Mesendoderm (in vitro differentiated cells): Measurements from ENCODE around the gene TEX264.
A peak's percentile ranks its signal among the peaks of the same experiment; 100 is the strongest.

Experiments used
- DNase-seq: peaks from one replicate; pipeline ENCODE4 v3.0.0; 2013
- H2AK5ac ChIP-seq: 2 replicates; pipeline ENCODE4 v1.6.1; 2013; ENCODE audit warnings: low read length, inconsistent platforms
- H2BK120ac ChIP-seq: 2 replicates; pipeline ENCODE4 v1.6.1; 2013; ENCODE audit warnings: low read depth, mild to moderate bottlenecking, low read length, moderate library complexity, mixed read lengths
- H2BK15ac ChIP-seq: replicated peaks from 2 replicates; pipeline ENCODE4 v1.6.1; 2013; ENCODE audit warnings: low read depth, mild to moderate bottlenecking, moderate library complexity
- H2BK5ac ChIP-seq: 2 replicates; pipeline ENCODE4 v1.6.1; 2013; ENCODE audit warnings: low read length, inconsistent platforms
- H3K18ac ChIP-seq: 2 replicates; pipeline ENCODE4 v1.6.1; 2013; ENCODE audit warnings: mild to moderate bottlenecking, low read length, mixed read lengths
- H3K23ac ChIP-seq: one replicate; pipeline ENCODE4 v1.6.1; 2013; ENCODE audit warnings: low read length
- H3K27ac ChIP-seq: 2 replicates; pipeline ENCODE4 v1.5.1; 2013; ENCODE audit warnings: low read depth, mild to moderate bottlenecking, inconsistent platforms, low read length, moderate library complexity
- H3K27me3 ChIP-seq: 2 replicates; pipeline ENCODE4 v1.6.1; 2013; ENCODE audit warnings: low read length, control low read depth, mild to moderate bottlenecking, inconsistent platforms; ENCODE audit not compliant: insufficient read depth, poor library complexity
- H3K36me3 ChIP-seq: 2 replicates; pipeline ENCODE4 v1.6.1; 2013; ENCODE audit warnings: low read length, inconsistent platforms; ENCODE audit not compliant: control insufficient read depth, insufficient read depth
- H3K4ac ChIP-seq: one replicate; pipeline ENCODE4 v1.6.1; 2013; ENCODE audit warnings: low read depth, mild to moderate bottlenecking, low read length, moderate library complexity
- H3K4me1 ChIP-seq: 2 replicates; pipeline ENCODE4 v1.6.1; 2013; ENCODE audit warnings: low read depth, low read length, inconsistent platforms; ENCODE audit not compliant: control insufficient read depth
- H3K4me2 ChIP-seq: 2 replicates; pipeline ENCODE4 v1.6.1; 2013; ENCODE audit warnings: low read length
- H3K4me3 ChIP-seq: 2 replicates; pipeline ENCODE4 v1.5.1; 2013; ENCODE audit warnings: mild to moderate bottlenecking, low read length
- H3K56ac ChIP-seq: one replicate; pipeline ENCODE4 v1.6.1; 2013; ENCODE audit warnings: low read length
- H3K79me1 ChIP-seq: 2 replicates; pipeline ENCODE4 v1.6.1; 2013; ENCODE audit warnings: low read length, inconsistent platforms
- H3K79me2 ChIP-seq: 2 replicates; pipeline ENCODE4 v1.6.1; 2013; ENCODE audit warnings: mild to moderate bottlenecking, low read length; ENCODE audit not compliant: control insufficient read depth, insufficient read depth
- H3K9ac ChIP-seq: 2 replicates; pipeline ENCODE4 v1.6.1; 2013; ENCODE audit warnings: low read length, inconsistent platforms
- H4K5ac ChIP-seq: one replicate; pipeline ENCODE4 v1.6.1; 2013; ENCODE audit warnings: low read length
- H4K8ac ChIP-seq: one replicate; pipeline ENCODE4 v1.6.1; 2013; ENCODE audit warnings: low read depth, mild to moderate bottlenecking, control low read depth, low read length, moderate library complexity
- WGBS: extraction: QIAGEN DNeasy Blood & Tissue Kit; methylation state at CpG from one replicate; pipeline ENCODE4 v1.1.7; 2013; ENCODE audit warnings: low lambda C conversion rate, missing lambda C conversion rate; ENCODE audit not compliant: insufficient coverage; ENCODE audit errors: extremely low coverage; 5-methylcytosine and 5-hydroxymethylcytosine counted together

TEX264 gene

DNA sequence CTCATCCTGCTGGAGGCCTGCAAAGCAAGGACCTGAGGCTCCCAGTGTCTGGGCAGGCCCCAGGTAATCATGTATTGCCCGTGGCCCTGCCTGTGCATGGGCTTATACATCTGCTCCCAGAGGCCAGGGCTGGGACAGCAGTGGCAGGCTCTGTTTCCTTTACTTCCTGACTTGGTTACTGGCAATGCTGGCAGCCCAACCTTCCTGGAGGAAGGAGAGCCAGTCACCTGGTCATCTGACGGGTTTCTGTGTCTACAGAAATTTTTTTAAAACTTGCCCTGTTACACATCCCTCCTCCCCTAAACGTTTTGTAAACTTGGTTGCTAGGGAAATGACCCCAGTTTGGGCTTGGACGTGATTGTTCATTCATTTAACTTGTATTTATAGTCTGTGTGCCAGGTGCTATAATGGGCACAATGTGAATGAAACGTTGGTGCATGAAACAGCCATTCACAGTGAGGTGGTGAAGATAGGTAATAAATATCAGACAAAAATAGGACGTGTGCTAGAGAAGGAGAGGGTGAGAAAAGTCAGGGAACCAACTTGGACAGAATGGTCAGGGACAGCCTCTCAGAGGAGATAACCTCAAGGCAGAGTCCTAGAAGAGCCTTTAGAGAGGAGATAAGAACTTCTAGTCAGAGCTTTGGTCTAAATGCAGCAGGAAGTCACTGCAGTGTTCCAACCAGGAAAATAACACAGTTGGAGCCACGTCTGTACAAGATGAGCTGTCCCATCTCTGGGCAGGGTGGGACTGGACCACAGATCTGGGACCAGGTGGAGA lies 14.1 kb downstream of the TEX264 start:
- H3K27me3 ChIP-seq: no peaks in the 10 kb centered on the region
- no peak overlapping the region for H2BK15ac ChIP-seq
- DNase-seq: no peak
- H2BK5ac ChIP-seq: no peak overlapping the region
- H3K56ac ChIP-seq: no peak overlapping the region
- H3K27ac ChIP-seq: no peak overlapping the region
- no peak overlapping the region for H3K9ac ChIP-seq
- no peak overlapping the region for H3K4me3 ChIP-seq
- no peak overlapping the region for H2BK120ac ChIP-seq
- no peak overlapping the region for H3K18ac ChIP-seq
- H3K79me2 ChIP-seq: no peaks in the 10 kb centered on the region
- peaks cover 4% of the 10 kb centered on the region for H3K4me1 ChIP-seq
- H4K5ac ChIP-seq: no peak overlapping the region
- H2AK5ac ChIP-seq: no peak overlapping the region
- no peaks in the 10 kb centered on the region for H3K79me1 ChIP-seq
- no peak overlapping the region for H3K23ac ChIP-seq
- no peak overlapping the region for H3K4me2 ChIP-seq
- H4K8ac ChIP-seq: no peak overlapping the region
- no peaks in the 10 kb centered on the region for H3K36me3 ChIP-seq
- H3K4ac ChIP-seq: no peak overlapping the region
- WGBS: no CpG with 5 or more reads among the region's 7 CpGs

DNA sequence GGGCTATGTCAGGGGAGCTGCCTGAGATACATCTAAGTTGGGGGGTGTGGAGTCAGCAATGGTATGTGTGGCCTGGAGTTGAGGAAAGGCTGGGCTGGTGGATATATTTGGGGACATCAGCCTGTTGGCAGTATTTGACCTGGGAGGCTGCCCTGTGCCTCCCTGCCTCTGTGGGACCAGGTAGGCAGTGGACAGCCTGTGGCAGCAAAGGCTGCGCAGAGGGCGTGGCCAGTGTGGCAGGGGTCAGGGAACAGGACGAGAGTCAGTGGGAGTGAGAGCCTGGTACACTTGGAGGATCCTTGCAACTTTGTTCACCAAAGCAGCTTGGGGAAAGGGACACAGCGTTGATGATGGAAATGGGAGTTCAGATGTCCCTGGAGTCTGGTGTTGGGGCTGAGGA lies 15.0 kb downstream of the TEX264 start:
- Histone ChIP-seq H2AK5ac (no peak overlapping the region), H3K36me3 (no peaks in the 10 kb centered on the region), H3K4me2 (no peak overlapping the region), H4K5ac (no peak overlapping the region), H3K56ac (no peak overlapping the region), H3K4me3 (no peak overlapping the region), H2BK5ac (no peak overlapping the region), H3K18ac (no peak overlapping the region), H2BK15ac (no peak overlapping the region), H4K8ac (no peak overlapping the region), H3K9ac (no peak overlapping the region), H3K23ac (no peak overlapping the region), H2BK120ac (no peak overlapping the region), H3K4ac (no peak overlapping the region), H3K79me1 (no peaks in the 10 kb centered on the region), H3K27ac (no peak overlapping the region), H3K27me3 (no peaks in the 10 kb centered on the region), H3K79me2 (no peaks in the 10 kb centered on the region), H3K4me1 (peaks cover 4% of the 10 kb centered on the region)
- DNase-seq: no peak
- no CpG with 5 or more reads among the region's 4 CpGs for WGBS

DNA sequence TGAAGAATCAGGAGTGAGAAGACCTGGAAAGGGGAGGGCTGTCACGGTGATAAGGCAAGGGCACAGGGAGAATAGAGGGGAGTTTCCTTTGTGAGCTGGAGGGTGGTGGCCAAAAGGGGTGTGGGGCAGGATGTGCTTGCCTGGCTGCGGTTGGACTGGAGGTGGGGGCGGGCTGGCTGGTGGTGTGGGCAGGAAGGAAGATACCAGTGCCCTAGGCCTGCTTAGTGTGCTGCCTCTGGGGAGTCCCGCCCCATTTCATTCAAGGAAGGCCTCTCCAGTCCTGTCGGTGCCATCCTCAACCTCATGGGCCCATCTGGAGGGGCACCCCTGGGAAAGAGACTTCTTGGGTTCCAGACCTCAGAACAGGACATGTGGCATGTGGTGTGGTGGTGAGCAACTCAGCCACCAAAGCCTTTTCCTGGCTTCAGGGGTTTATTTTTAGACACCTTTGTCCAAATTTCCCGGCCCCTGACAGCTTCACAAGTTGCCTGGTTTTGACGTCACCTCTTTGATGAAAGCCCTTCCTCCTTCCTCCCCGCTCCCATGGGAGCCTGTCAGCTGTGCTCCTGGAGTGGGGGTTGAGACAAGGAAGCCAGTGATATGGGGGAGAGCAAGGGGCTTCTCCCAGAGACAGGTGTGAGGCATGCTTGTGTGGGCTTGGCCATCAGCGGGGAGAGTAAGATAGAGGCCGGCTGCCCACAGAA lies 15.6 kb downstream of the TEX264 start:
- Histone ChIP-seq H3K4me2 (no peak overlapping the region), H3K27ac (no peak overlapping the region), H3K79me1 (no peaks in the 10 kb centered on the region), H3K36me3 (no peaks in the 10 kb centered on the region), H3K18ac (no peak overlapping the region), H4K8ac (no peak overlapping the region), H4K5ac (no peak overlapping the region), H3K4ac (no peak overlapping the region), H2BK120ac (no peak overlapping the region), H3K56ac (no peak overlapping the region), H3K23ac (no peak overlapping the region), H3K4me3 (no peak overlapping the region), H3K27me3 (no peaks in the 10 kb centered on the region), H2BK15ac (no peak overlapping the region), H3K9ac (no peak overlapping the region), H2AK5ac (no peak overlapping the region), H3K79me2 (no peaks in the 10 kb centered on the region), H3K4me1 (peaks cover 3% of the 10 kb centered on the region), H2BK5ac (no peak overlapping the region)
- WGBS: no CpG with 5 or more reads among the region's 10 CpGs
- DNase-seq: peak; percentile 56

DNA sequence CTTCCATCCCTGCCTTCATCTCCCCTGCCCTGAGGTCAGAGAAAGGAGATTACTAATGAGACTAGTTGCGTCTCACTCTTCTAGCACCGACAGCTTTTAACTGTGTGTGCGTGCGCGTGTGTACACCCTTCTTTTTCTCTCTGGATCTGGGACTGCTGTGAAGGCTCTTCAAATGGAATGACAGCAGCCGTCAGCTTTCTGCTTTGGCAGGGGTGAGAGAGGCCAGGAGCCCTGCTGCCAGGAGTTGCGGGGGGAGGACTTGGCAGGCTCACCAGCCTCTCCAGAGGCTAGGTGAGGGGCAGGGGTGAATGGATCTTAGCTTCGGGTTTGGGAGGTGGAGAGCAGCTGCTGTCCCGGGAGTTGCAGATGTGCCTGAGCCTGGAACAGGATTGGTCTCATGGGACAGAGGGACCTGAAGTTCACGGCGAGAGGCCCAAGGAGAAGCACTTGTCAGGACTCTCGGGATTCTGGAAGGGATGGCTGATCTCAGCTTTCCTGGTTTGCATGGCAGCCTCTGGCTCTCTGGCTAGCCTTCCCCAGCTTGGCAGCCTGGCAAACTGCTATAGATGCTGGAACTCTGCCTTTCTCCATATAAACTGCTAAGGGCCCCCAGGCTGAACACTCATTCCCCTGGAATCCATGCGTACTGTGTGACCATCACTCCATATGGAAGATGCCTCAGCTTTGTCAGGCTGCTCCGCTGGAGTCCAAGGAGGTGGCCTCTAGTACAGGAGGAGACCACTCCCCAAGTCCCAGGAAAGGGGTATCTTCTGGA lies 16.6 kb downstream of the TEX264 start:
- no peaks in the 10 kb centered on the region for H3K79me2 ChIP-seq
- H3K4me1 ChIP-seq: no peaks in the 10 kb centered on the region
- H4K5ac ChIP-seq: no peak overlapping the region
- DNase-seq: no peak
- no peak overlapping the region for H3K4ac ChIP-seq
- H4K8ac ChIP-seq: no peak overlapping the region
- H3K4me2 ChIP-seq: no peak overlapping the region
- H3K36me3 ChIP-seq: no peaks in the 10 kb centered on the region
- H3K56ac ChIP-seq: no peak overlapping the region
- no peak overlapping the region for H3K23ac ChIP-seq
- no peak overlapping the region for H3K27ac ChIP-seq
- no peak overlapping the region for H2BK5ac ChIP-seq
- no CpG with 5 or more reads among the region's 14 CpGs for WGBS
- no peaks in the 10 kb centered on the region for H3K27me3 ChIP-seq
- H3K18ac ChIP-seq: no peak overlapping the region
- no peaks in the 10 kb centered on the region for H3K79me1 ChIP-seq
- H3K9ac ChIP-seq: no peak overlapping the region
- H2BK120ac ChIP-seq: no peak overlapping the region
- no peak overlapping the region for H2BK15ac ChIP-seq
- H2AK5ac ChIP-seq: no peak overlapping the region
- no peak overlapping the region for H3K4me3 ChIP-seq

DNA sequence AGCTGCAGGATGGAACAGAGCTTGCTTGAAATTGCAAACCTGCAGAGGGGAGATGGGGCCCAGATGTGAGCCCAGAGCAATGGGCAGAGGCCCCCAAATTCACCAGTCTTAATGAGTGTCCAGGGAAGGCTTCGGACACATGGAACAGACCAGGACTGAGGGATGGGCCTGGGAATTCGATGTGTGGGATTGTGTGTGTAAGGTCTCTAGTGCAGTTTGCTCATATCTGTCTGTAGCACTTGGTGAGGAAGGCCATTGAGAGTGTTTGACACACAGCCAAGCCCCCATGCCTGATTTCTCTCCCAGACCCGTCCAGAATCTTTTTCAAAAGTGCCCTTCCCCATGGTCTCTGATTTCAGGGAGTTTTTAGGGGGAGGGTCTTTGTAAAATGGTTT lies 17.2 kb downstream of the TEX264 start:
- no CpG with 5 or more reads among the region's 3 CpGs for WGBS

More for the DNA sequence above, 17.2 kb downstream of the TEX264 start:
- Histone ChIP-seq H4K8ac (no peak overlapping the region), H3K4me2 (no peak overlapping the region), H2BK5ac (no peak overlapping the region), H3K4me3 (no peak overlapping the region), H3K36me3 (no peaks in the 10 kb centered on the region), H3K23ac (no peak overlapping the region), H2BK15ac (no peak overlapping the region), H3K79me2 (no peaks in the 10 kb centered on the region), H3K4me1 (no peaks in the 10 kb centered on the region), H2AK5ac (no peak overlapping the region), H2BK120ac (no peak overlapping the region), H3K18ac (no peak overlapping the region), H3K4ac (no peak overlapping the region), H3K56ac (no peak overlapping the region), H4K5ac (no peak overlapping the region), H3K79me1 (no peaks in the 10 kb centered on the region), H3K27ac (no peak overlapping the region), H3K27me3 (no peaks in the 10 kb centered on the region), H3K9ac (no peak overlapping the region)
- DNase-seq: no peak
